Activated T-cell treated with anti-CD3 and anti-CD28 coated beads, Interleukin-2, amount 50 U/mL, for 72 hours (primary cell): Measurements from ENCODE around the gene NIM1K. TPM values are rescaled to one million over a fixed set of nuclear protein-coding genes. Genes with fewer than 3 reads are reported as not detected.
"Not testable (repeated sequence)": the region's sequence is repeated elsewhere in the genome, so short reads cannot be mapped to it uniquely, and the experiment has no call there.

Experiments used
- ATAC-seq, 2 donors: fragments of 150-1000 bp; cut with Tn5 transposase; replicated peaks in 1 of 2; 2 replicates each; pipeline ENCODE4 v1.10.0; 2021; ENCODE audit warnings: moderate library complexity in 2 of 2, mild to moderate bottlenecking in 1 of 2
- DNase-seq, 2 donors: peaks; one replicate each; pipeline ENCODE4 v3.0.0; 2021 to 2022; ENCODE audit warnings: mixed read lengths in 1 of 2
- H3K27ac Mint-ChIP-seq: one replicate; pipeline ENCODE4 v1.8.0; 2022; ENCODE audit warnings: mild to moderate bottlenecking, moderate library complexity, mixed read lengths
- H3K27me3 Mint-ChIP-seq: one replicate; pipeline ENCODE4 v1.8.0; 2022; ENCODE audit warnings: low read depth, mixed read lengths
- H3K36me3 Mint-ChIP-seq, 2 donors: one replicate each; pipeline ENCODE4 v1.8.0; 2022; ENCODE audit warnings: mixed read lengths in 2 of 2, mild to moderate bottlenecking in 1 of 2; ENCODE audit not compliant: insufficient read depth in 2 of 2
- H3K4me1 Mint-ChIP-seq: one replicate; pipeline ENCODE4 v1.8.0; 2022; ENCODE audit warnings: low read depth, mixed read lengths
- H3K4me3 Mint-ChIP-seq, 2 donors: one replicate each; pipeline ENCODE4 v1.8.0; 2022; ENCODE audit warnings: mild to moderate bottlenecking in 2 of 2, mixed read lengths in 2 of 2, moderate library complexity in 2 of 2
- H3K9me3 Mint-ChIP-seq, 2 donors: one replicate each; pipeline ENCODE4 v1.8.0; 2022; ENCODE audit warnings: mixed read lengths in 2 of 2
- total RNA-seq, 2 donors: library from RNA; stranded (reverse); gene quantifications; one replicate each; pipeline ENCODE4 v1.2.3, GENCODE V29; 2022

The NIM1K gene
- total RNA-seq, 2 donors from 2014 or later: 3.4 to 4.3 TPM

DNA sequence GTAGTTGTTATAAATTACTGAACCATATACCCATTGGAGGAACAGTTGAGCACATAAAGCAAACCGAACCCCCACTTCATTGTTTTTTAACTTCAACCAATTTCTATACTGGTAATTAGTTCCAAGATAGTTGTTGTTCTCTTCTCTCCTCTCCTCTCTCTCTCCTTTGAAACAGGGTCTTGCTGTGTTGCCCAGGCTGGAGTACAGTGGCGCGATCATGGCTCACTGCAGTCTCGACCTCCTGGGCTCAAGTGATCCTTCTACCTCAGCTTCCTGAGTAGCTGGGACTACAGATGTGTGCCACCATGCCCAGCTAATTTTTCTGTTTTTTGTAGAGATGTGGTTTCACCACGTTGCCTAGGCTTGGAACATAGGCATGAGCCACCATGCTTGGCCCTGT, 27.2 kb upstream of the NIM1K start:
- Mint-ChIP-seq H3K27ac (peak overlapping the region; percentile 11), H3K4me1 (peaks cover 23% of the 10 kb centered on the region), H3K36me3 (peaks cover 14 to 29% of the 10 kb centered on the region in 2 donors)
- not testable (repeated sequence) for ATAC-seq, H3K4me3 Mint-ChIP-seq, H3K9me3 Mint-ChIP-seq, H3K27me3 Mint-ChIP-seq, DNase-seq

DNA sequence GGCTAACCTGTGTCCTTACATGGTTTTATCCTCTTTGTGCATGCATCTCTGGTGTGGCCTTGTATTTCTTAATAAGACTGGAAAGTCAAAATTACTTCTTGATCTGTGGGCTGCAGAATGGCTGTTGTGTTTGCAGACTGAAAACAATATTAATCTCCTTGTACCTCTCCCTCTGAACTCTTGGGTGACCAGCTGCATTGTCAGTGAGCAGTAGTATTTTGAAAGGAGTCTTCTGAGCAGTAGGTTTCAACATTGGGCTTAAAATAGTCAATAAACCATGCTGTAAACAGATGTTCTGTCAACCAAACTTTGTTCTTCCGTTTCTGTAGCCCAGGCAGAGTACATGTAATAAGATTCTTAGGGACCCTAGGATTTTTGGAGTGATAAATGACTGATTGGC, 26.7 kb upstream of the NIM1K start:
- DNase-seq (no peak), ATAC-seq (no peak)
- H3K27ac Mint-ChIP-seq: peak overlapping the region; percentile 16
- H3K36me3 Mint-ChIP-seq: peaks cover 16 to 31% of the 10 kb centered on the region in 2 donors
- H3K27me3 Mint-ChIP-seq: no peaks in the 10 kb centered on the region
- H3K9me3 Mint-ChIP-seq: no peaks in the 10 kb centered on the region
- peaks cover 18% of the 10 kb centered on the region for H3K4me1 Mint-ChIP-seq
- H3K4me3 Mint-ChIP-seq: no peak overlapping the region

GRCh38 chr5:43168175-43168574, 23.9 kb upstream of the NIM1K start:
- no peaks in the 10 kb centered on the region for H3K27me3 Mint-ChIP-seq
- peaks cover 14 to 27% of the 10 kb centered on the region in 2 donors for H3K36me3 Mint-ChIP-seq
- peaks cover 4% of the 10 kb centered on the region for H3K4me1 Mint-ChIP-seq
- H3K9me3 Mint-ChIP-seq: no peaks in the 10 kb centered on the region
- ATAC-seq (no peak), DNase-seq (no peak)
- H3K27ac Mint-ChIP-seq: no peak overlapping the region
- H3K4me3 Mint-ChIP-seq: no peak overlapping the region

DNA sequence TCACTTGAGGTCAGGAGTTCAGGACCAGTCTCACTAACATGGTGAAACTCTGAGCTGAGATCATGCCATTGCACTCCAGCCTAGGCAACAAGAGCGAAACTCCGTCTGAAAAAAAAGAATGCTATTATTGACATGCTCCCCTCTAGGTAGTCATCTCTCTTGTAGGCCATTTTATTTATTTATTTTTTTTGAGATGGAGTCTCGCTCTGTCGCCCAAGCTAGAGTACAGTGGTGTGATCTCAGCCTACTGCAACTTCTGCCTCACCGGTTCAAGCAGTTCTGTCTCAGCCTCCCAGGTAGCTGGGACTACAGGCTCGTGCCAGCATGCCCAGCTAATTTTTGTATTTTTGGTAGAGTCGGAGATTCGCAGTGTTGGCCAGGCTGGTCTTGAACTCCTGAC, 20.6 kb upstream of the NIM1K start:
- H3K27ac Mint-ChIP-seq: no peak overlapping the region
- H3K36me3 Mint-ChIP-seq: peaks cover 15 to 25% of the 10 kb centered on the region in 2 donors
- no peaks in the 10 kb centered on the region for H3K9me3 Mint-ChIP-seq
- H3K4me3 Mint-ChIP-seq: no peak overlapping the region
- ATAC-seq: no peak
- no peak for DNase-seq
- no peaks in the 10 kb centered on the region for H3K4me1 Mint-ChIP-seq
- no peaks in the 10 kb centered on the region for H3K27me3 Mint-ChIP-seq

GRCh38 chr5:43171926-43172325, 20.1 kb upstream of the NIM1K start:
- H3K36me3 Mint-ChIP-seq: peaks cover 14 to 25% of the 10 kb centered on the region in 2 donors
- ATAC-seq: no peak
- no peak overlapping the region for H3K4me3 Mint-ChIP-seq
- DNase-seq: no peak
- peak overlapping the region; percentile 47 for H3K27ac Mint-ChIP-seq
- H3K4me1 Mint-ChIP-seq: no peaks in the 10 kb centered on the region
- no peaks in the 10 kb centered on the region for H3K27me3 Mint-ChIP-seq
- no peaks in the 10 kb centered on the region for H3K9me3 Mint-ChIP-seq

DNA sequence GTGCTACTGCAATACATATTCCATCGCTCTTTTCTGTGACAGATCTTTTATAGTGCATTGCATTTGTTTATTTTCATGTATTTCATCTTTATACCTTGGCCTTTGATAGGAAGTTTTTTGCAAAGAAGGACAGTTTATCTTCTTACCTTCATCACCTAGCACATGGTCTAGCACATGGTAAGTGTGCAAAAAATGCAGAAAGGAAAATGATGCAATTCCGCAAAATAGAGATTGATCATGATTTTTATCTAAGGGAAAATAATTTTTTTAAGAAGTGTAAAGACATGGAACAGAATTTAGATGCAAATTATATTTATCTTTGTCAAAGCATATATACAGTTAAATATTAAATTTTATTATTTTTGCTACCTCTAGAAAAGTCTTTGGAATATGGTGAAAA, 19.2 kb upstream of the NIM1K start:
- H3K4me3 Mint-ChIP-seq: no peak overlapping the region
- no peak for ATAC-seq
- no peaks in the 10 kb centered on the region for H3K27me3 Mint-ChIP-seq
- DNase-seq: no peak
- H3K36me3 Mint-ChIP-seq: peaks cover 13 to 27% of the 10 kb centered on the region in 2 donors
- peak overlapping the region; percentile 27 for H3K27ac Mint-ChIP-seq
- H3K4me1 Mint-ChIP-seq: no peaks in the 10 kb centered on the region
- no peaks in the 10 kb centered on the region for H3K9me3 Mint-ChIP-seq

- ATAC-seq: no peak
- no peaks in the 10 kb centered on the region for H3K9me3 Mint-ChIP-seq
These were observed 17.4 kb upstream of the NIM1K start for GRCh38 chr5:43174586-43174985.

GRCh38 chr5:43179836-43180235, 12.2 kb upstream of the NIM1K start:
- H3K4me3 Mint-ChIP-seq: no peak overlapping the region
- no peaks in the 10 kb centered on the region for H3K27me3 Mint-ChIP-seq
- no peaks in the 10 kb centered on the region for H3K9me3 Mint-ChIP-seq
- H3K27ac Mint-ChIP-seq: no peak overlapping the region
- ATAC-seq: no peak
- no peaks in the 10 kb centered on the region for H3K4me1 Mint-ChIP-seq
- no peak for DNase-seq
- peaks cover 0 to 9% of the 10 kb centered on the region in 2 donors for H3K36me3 Mint-ChIP-seq

More at GRCh38 chr5:43174586-43174985, 17.4 kb upstream of the NIM1K start:
- H3K27me3 Mint-ChIP-seq: no peaks in the 10 kb centered on the region
- H3K4me1 Mint-ChIP-seq: no peaks in the 10 kb centered on the region
- H3K4me3 Mint-ChIP-seq: no peak overlapping the region
- H3K36me3 Mint-ChIP-seq: peaks cover 13 to 23% of the 10 kb centered on the region in 2 donors
- H3K27ac Mint-ChIP-seq: no peak overlapping the region
- DNase-seq: no peak

- DNase-seq: no peak
- Mint-ChIP-seq H3K4me3 (no peak overlapping the region), H3K27me3 (no peaks in the 10 kb centered on the region), H3K36me3 (peaks cover 0 to 4% of the 10 kb centered on the region in 2 donors), H3K27ac (no peak overlapping the region), H3K9me3 (no peaks in the 10 kb centered on the region), H3K4me1 (no peaks in the 10 kb centered on the region)
- ATAC-seq: no peak
These were observed 9.6 kb upstream of the NIM1K start for GRCh38 chr5:43182421-43182820.

DNA sequence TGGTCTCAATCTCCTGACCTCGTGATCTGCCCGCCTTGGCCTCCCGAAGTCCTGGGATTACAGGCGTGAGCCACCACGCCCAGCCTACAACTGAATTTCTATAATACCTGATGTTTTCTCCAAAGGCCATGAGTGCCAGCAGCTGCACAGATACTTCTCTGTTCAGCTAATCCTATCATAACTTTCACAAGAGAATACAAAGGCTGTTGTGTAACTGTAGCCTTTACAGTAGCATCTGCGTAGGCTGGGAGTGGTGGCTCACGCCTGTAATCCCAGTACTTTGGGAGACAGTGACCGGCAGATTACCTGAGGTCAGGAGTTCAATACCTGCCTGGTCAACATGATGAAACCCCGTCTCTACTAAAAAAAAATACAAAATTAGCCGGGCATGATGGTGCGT, 8.9 kb upstream of the NIM1K start:
- DNase-seq, H3K27me3 Mint-ChIP-seq, H3K27ac Mint-ChIP-seq, H3K4me1 Mint-ChIP-seq, H3K36me3 Mint-ChIP-seq, ATAC-seq, H3K4me3 Mint-ChIP-seq, H3K9me3 Mint-ChIP-seq: not testable (repeated sequence)

GRCh38 chr5:43190755-43191603, 1.0 kb upstream of the NIM1K start:
- DNase-seq: no peak
- ATAC-seq: no peak
- H3K27me3 Mint-ChIP-seq: peaks cover 19% of the 10 kb centered on the region
- peaks cover 46% of the 10 kb centered on the region for H3K4me1 Mint-ChIP-seq
- H3K9me3 Mint-ChIP-seq: no peaks in the 10 kb centered on the region
- H3K4me3 Mint-ChIP-seq: peak overlapping the region; percentile 92 to 95
- H3K36me3 Mint-ChIP-seq: peaks cover 0 to 1% of the 10 kb centered on the region in 2 donors
- H3K27ac Mint-ChIP-seq: no peak overlapping the region

DNA sequence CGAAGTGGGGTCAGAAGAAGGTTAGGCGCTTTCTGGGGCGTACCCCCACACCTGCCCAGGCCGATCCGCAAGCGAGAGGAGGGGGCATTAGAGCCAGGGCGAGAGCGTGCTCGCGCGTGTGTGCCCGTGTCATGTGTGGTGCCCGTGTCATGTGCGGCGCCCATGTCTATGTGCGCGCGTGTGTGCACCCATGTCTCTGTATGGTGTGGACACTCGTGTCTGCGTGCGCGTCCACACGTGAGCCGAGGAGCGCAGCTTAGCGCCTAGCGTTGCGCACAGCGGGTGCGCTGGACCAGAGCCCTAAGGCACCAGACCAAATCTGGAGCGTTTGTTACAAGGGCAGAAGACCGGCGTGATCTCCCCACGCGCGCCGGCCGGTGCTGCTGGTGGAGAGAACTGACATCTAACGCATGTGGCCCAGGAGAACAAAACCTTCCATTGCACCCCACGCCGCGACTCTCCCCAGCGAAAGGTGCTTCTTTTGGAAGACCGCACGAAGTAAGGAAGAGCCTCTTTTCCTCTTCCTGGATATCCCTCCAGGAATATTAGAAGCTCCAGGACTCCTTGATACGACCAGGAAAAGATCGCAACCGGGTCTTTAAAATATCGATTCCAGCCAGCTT, 644 bp downstream of the NIM1K start:
- Mint-ChIP-seq H3K27me3 (peaks cover 19% of the 10 kb centered on the region), H3K9me3 (no peaks in the 10 kb centered on the region), H3K36me3 (peaks cover 0 to 1% of the 10 kb centered on the region in 2 donors), H3K4me1 (peaks cover 46% of the 10 kb centered on the region), H3K4me3 (peak overlapping the region; percentile 92 to 95), H3K27ac (peak overlapping the region; percentile 68)
- DNase-seq (peak; percentile 31 to 43), ATAC-seq (peak; percentile 38 to 53)

GRCh38 chr5:43193181-43193893, 1.3 kb downstream of the NIM1K start:
- H3K4me3 Mint-ChIP-seq: peak overlapping the region; percentile 92 to 95
- peaks cover 19% of the 10 kb centered on the region for H3K27me3 Mint-ChIP-seq
- peaks cover 46% of the 10 kb centered on the region for H3K4me1 Mint-ChIP-seq
- peaks cover 0 to 1% of the 10 kb centered on the region in 2 donors for H3K36me3 Mint-ChIP-seq
- no peaks in the 10 kb centered on the region for H3K9me3 Mint-ChIP-seq
- ATAC-seq: peak; percentile 76 to 83
- peak overlapping the region; percentile 86 for H3K27ac Mint-ChIP-seq
- peak; percentile 40 to 46 for DNase-seq
